NCI-H1092 treated with DMSO at 0.1 percent for 48 hours (cell line): Measurements from ENCODE around the gene SYPL1.

Source experiments
- DNase-seq: peaks from one replicate; lab custom pipeline; 2025; lab: John Stamatoyannopoulos, UW

SYPL1 gene

GRCh38 chr7:106065575-106066500 is 46.3 kb downstream of the SYPL1 start:
- no peak for DNase-seq

- DNase-seq: peak; percentile 81
Observed at GRCh38 chr7:106064771-106065574, 47.1 kb downstream of the SYPL1 start.

DNA sequence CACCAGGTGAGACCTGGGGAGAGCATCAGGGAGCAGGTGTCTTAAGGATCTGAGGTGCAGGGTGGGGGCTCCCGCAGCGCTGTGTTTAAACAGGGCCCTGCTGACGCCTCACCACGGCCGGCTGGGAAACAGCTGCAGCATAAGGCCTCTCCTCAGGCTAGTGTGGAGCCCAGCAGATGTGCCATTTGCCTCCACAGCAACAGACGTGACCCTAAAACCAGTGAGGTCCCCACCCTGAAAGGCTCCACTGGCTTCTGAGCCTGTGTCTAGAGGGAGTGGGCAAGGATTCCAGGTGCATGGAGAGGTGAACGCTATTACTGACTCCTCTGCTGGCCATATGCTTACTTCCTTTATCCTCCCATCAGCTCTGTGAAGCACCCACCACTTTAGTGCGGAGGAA is 47.8 kb downstream of the SYPL1 start:
- no peak for DNase-seq

DNA sequence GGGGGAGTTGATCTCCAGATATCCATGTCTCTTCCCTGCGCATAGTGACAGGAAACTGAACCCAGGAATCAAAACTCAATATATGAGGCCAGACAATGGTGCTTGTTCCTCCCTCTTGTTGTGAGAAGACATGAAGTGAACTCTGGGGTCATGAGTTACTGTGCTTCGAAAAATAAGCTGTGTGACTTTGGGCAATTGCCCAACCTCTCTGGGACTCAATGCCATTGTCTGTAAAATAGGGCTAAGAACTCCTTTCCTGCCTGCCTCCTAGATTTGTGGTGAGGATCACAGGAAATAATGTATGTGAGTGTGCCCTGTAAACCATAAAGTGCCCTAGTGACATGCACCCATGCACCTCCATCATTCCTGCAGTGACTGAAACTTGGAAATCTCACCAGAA is 48.4 kb downstream of the SYPL1 start:
- no peak for DNase-seq

DNA sequence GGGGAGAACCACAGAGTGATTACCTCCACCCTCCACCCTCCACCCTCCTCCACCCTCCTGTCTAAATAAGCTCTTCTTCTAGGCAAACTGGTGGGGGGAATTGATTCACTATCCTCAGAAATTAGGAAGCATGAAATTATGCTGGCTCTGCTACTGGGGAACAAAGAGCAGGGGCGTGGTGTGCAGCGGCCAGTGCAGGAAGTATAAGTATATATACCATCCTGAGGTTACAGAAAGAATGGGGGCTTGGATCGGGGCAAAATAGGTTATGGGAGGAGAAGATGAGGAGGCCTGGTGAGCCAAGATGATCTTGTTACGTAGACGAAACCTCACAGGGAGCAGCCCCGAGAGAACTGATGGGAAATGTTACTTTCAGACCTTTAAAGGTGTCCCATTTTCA is 49.1 kb downstream of the SYPL1 start:
- DNase-seq: no peak

DNA sequence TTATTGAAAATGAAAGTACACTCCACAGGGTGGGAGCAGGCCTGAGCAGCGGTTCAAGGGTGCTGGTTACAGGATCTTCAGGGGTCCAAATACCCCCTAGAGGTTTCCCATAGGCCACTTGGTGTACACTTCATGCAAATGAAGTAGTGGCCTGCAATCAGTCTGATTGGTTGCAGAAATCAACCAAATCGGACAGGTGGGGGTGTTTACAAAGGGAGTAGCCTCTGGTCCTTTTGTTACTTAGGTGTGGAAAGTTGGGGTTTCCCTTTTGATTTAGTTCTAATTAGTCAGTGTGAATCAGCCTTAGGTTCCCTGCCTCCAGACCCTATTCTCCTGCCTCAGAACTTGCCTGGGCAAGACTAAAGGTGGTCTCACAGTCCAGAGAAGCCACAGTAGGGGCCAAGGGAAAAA is 49.6 kb downstream of the SYPL1 start:
- DNase-seq: no peak

- DNase-seq: no peak
Observed at GRCh38 chr7:106062006-106062405, 50.1 kb downstream of the SYPL1 start.

GRCh38 chr7:106061301-106061979 is 50.7 kb downstream of the SYPL1 start:
- DNase-seq: no peak

DNA sequence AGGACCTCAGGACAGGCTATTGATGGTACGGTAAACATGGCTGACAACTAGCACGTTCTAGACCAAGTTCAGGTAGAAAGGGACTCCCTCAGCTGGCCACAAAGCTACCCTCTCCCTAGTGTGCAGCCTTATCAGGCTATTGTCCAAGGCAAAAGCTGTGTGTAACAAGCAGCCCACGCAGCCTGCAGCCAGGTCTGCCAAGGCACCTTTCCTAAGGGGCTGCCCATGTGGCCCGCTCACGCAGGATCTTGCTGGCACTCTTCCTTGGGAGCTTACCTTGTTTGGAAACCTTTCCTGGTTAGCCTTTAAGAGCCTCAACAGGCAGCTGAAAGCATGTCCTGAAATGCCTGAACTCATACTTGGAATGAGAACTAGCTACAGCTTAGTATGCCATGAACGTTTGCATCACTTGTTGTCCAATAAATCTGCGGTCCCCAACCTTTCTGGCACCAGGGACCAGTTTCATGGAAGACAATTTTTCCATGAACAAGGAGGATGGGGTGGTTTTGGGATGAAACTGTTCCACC is 51.7 kb downstream of the SYPL1 start:
- DNase-seq: no peak

- no peak for DNase-seq
Observed at GRCh38 chr7:106059556-106059955, 52.6 kb downstream of the SYPL1 start.

- DNase-seq: no peak
Observed at GRCh38 chr7:106058928-106059324, 53.2 kb downstream of the SYPL1 start.

DNA sequence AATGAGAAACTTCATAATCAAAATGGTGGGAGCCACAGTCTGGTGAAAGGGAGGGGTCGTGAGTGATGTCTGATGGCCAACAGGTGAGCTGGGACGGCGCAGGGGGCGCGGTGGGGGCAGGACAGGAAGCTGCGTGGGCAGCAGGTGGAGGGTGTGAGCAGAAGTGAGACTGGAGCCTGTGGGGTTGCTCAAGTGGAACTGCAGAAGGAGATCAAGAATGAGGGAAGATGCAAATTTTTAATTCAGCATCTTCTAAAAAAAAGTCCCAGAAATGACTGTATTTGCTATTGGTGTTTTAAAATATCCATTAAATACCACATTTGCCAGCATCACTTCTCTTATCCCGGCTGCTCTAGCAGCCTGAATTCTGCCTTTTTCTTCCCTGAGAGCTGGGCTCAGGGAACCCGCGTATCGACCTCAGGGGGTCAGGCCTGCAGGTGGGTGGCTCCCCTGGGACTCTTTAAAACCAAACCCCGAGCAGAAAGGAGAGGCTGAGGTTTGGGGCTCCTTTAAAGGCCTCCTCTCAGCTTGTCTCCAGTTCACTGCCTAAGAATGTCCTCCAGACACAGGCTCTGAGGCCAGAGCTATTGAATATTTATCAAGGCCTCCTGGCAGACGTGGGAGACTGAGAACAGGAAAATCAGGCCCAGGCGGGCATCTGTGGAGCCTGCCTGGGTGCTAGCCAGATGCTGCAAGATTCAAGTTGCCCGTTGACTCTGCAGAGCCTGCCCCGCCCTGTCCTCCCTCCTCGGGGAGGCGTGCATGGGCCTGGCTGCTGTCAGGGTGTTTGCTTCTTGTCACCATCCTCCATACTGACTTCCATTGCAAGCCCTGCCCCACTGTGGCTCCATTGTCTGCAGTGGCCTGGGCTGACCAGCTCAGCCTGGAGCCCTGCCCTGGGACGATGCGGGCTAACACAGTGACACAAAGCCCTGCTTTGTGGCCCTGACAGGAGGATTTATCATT is 53.9 kb downstream of the SYPL1 start:
- DNase-seq: no peak

- DNase-seq: no peak
Observed at GRCh38 chr7:106057204-106057961, 54.7 kb downstream of the SYPL1 start.

DNA sequence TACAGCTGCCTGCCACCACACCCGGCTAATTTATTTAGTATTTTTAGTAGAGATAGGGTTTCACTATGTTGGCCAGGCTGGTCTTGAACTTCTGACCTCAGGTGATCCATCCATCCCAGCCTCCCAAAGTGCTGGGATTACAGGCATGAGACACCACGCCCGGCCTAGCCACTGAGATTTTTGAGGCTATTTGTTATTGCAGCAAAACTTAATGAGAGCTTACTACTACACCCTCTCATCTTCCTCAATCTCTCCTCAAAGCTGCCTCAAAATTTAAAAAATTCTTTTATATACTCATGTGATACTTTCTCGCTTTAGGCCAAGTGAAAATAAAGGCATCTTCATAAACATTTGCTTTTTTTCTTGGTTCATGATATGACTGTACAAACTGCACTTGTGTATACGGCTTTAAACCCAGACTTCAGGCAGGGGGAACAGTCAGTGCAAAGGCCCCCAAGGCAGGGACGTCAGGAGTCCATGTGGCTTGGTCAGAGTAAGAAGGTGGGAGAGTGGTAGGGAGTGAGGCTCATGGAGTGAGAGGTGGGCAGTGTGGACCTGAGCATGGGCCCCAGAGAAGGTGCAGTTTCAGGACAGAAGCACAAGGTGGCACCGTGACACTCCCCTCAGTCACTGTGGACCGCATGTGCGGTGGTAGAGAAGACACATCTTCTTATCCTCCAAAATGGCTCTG is 55.5 kb downstream of the SYPL1 start:
- peak; percentile 80 for DNase-seq

- no peak for DNase-seq
Observed at GRCh38 chr7:106054971-106055532, 57.1 kb downstream of the SYPL1 start.

- no peak for DNase-seq
Observed at GRCh38 chr7:106054156-106054910, 57.8 kb downstream of the SYPL1 start.

DNA sequence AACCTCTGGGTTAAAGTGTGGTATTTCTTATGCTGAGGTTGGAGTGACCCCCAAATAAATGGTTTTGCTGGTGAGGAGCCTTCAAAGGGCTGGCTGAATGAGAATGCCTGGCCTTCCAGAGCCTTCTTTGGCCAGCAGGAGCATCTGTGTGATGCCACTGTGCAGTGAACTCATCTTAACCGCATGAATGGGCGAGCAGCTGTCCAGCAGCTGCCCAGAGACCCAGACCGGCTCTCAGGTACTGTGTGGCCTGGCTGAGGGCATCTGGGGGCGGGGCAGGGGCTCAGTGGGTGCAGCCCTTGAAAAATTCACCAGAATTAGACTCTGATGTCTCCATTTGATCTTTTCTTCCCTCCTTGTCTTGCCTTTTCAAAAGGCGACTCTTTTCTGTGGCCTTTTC is 59.0 kb downstream of the SYPL1 start:
- DNase-seq: no peak

DNA sequence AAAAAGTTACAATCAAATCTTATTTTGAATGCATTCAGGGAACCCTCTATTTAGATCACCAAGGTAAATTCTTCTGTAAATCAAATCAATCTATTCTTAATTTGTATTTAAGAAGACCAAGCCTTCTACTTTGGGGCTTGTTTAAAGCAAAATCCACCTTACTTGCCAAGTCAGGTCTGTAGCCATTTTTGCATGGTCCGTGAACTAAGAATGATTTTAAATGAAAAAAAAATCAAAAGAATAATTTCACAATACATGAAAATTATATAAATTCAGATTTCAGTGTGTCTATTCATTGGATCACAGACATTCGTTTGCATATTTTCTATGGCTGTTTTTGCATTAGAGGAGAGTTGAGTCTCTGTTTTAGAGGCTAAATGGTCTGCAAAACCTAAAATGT is 59.4 kb downstream of the SYPL1 start:
- no peak for DNase-seq

DNA sequence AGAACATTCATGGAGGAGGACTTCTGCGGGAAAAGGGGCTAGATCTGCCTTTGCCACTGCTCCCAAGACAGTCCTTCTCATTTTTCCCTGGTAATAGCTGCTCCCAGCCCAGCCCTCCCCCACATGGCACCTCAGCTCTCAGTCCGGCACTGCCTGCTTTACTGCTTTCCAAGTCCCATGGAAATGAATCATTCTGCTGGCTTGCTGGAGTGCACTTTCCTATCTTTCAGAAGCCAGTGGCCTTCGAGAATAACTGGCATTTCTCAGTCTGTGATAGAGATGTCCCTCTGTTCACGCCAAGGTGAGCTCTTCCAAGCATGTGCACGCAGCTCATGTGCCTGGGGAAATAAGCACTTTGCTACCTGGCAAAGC is 61.4 kb downstream of the SYPL1 start:
- DNase-seq: no peak
